ENCODE results near the gene SYNDIG1. TPM values are rescaled to one million over a fixed set of nuclear protein-coding genes. Genes with fewer than 3 reads are reported as not detected.

SYNDIG1 gene
- 1 to 10 TPM in 2 of 4 donors, under 1 TPM in 1, not detected in 1; 0.90 to 2.0 (median 1.9) TPM for polyA plus RNA-seq
- long read RNA-seq, donor 1, partial matches to known transcripts: 0 of 1 reads
- long read RNA-seq, donor 1, other reads (novel, unspliced or antisense): 0 of 1 reads
- long read RNA-seq, donor 2: 0 reads
- long read RNA-seq, donor 3, partial matches to known transcripts: 0 of 1 reads
- long read RNA-seq, donor 3, other reads (novel, unspliced or antisense): 0 of 1 reads
- long read RNA-seq, donor 4: 0 reads
- long read RNA-seq, donor 5: 0 reads
- long read RNA-seq, donor 6: 0 reads
- long read RNA-seq, donor 7, partial matches to known transcripts: 9 of 11 reads
- long read RNA-seq, donor 7, other reads (novel, unspliced or antisense): 0 of 11 reads
- long read RNA-seq, donor 8: 0 reads
- long read RNA-seq, donor 9: 0 reads
- long read RNA-seq, donor 10, partial matches to known transcripts: 0 of 1 reads
- long read RNA-seq, donor 10, other reads (novel, unspliced or antisense): 0 of 1 reads

DNA sequence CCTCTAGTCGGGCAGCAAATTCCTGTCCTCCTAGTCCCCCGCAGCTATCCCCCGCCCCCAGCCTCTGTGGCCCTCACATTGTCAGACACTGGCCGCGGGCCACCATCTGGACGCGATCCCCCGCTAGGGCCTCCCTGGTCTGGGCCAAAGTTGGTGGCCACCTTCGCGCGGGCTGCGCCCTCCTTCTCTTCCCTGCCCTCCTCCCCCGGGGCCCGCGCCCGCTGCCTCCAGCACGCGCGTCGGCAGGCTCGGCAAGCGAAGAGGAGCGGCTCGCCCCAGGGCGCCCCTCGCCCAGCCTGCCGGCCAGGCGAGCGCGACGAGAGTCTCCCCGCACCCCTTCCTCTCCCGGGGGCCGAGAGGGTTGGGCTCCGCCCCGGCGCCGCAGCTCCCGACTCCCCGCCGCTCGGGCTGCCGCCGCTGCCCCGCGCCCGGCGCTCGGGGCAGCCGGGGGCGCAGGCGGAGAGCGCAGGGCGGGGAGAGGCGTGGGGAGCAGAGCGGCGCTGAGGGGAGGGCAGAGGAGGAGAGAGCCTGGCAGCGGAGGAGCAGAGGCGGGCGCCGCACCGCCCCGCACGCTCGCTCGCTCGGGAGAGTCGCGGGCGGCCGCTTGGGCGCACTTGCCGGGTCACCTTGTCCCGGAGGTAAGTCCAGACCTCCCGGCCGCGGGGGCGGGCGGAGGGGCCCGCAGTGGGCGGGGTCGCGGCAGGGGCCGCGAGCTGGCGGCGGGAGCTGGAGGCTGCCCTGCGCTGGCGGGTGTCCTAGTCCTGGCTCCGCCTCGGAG, at the start of gene SYNDIG1:
SYNDIG1 (plus strand) TSS at position 514 of the 778 bp plus-strand sequence. CDS start 73,469 bp downstream, outside the sequence.
- DNase-seq: peak in 1 of 2 donors; percentile 60
- peaks cover 0 to 7% (median 0%) of the 10 kb centered on the region in 3 donors for H3K4me1 ChIP-seq (ENCODE audit: control insufficient read depth in 3 of 3, insufficient read depth in 2 of 3, low read depth in 1 of 3, low read length in 2 of 3)
- H3K9me3 ChIP-seq (ENCODE audit: control insufficient read depth in 2 of 2, insufficient read depth in 1 of 2, low read depth in 1 of 2, low read length in 1 of 2): no peaks in the 10 kb centered on the region
- peak within 1 kb of the TSS in 2 of 3 donors; percentile 16 to 35 for H3K4me3 ChIP-seq (ENCODE audit: low read depth in 1 of 3, low read length in 3 of 3)
- H3K36me3 ChIP-seq (ENCODE audit: control insufficient read depth in 3 of 3, insufficient read depth in 2 of 3, low read depth in 1 of 3, low read length in 3 of 3): no peaks in the 10 kb centered on the region
- WGBS, 3 donors: 1 to 5% (median 2%) methylated on average over 29 to 91 of the region's 91 CpGs
- H3K27ac ChIP-seq (ENCODE audit: low read depth in 1 of 3, low read length in 2 of 3): no peak within 1 kb of the TSS
- peaks cover 10 to 39% (median 13%) of the 10 kb centered on the region in 3 donors for H3K27me3 ChIP-seq (ENCODE audit: control insufficient read depth in 3 of 3, insufficient read depth in 3 of 3, low read length in 3 of 3)
- no peak for FAIRE-seq

DNA sequence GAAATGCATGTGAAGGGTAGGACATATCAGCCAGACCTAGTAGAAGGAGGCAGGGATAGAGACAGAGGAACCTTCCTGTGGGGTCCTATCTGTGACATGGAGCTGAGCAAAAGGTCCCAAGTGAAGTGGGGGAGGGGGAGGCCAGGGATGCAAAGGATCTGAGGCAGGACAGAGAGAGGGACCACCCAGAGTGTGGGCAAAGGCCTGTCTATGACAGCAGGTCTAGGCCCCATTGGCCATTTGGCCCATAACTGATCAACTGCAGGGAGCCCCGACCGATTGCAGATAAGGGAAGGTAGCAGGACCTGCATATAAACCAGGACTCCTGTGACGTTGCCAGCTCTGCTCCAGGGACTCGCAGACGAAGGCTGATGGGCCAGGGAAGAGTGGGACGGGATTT, 49.6 kb upstream of the SYNDIG1 start:
- H3K36me3 ChIP-seq (ENCODE audit: control insufficient read depth in 3 of 3, insufficient read depth in 2 of 3, low read depth in 1 of 3, low read length in 3 of 3): no peaks in the 10 kb centered on the region
- FAIRE-seq: no peak
- DNase-seq: no peak
- H3K4me1 ChIP-seq (ENCODE audit: control insufficient read depth in 3 of 3, insufficient read depth in 2 of 3, low read depth in 1 of 3, low read length in 2 of 3): no peaks in the 10 kb centered on the region
- H3K9me3 ChIP-seq (ENCODE audit: control insufficient read depth in 2 of 2, insufficient read depth in 1 of 2, low read depth in 1 of 2, low read length in 1 of 2): peaks cover 0 to 16% of the 10 kb centered on the region in 2 donors
- H3K27ac ChIP-seq (ENCODE audit: low read depth in 1 of 3, low read length in 2 of 3): no peak overlapping the region
- 80 to 87% (median 85%) methylated on average over 6 of the region's 6 CpGs for WGBS, 3 donors
- H3K4me3 ChIP-seq (ENCODE audit: low read depth in 1 of 3, low read length in 3 of 3): no peak overlapping the region
- no peaks in the 10 kb centered on the region for H3K27me3 ChIP-seq (ENCODE audit: control insufficient read depth in 3 of 3, insufficient read depth in 3 of 3, low read length in 3 of 3)

GRCh38 chr20:24420567-24420966, 48.9 kb upstream of the SYNDIG1 start:
- 77 to 81% (median 78%) methylated on average over 4 of the region's 4 CpGs for WGBS, 3 donors
- Histone ChIP-seq H3K4me1 (ENCODE audit: control insufficient read depth in 3 of 3, insufficient read depth in 2 of 3, low read depth in 1 of 3, low read length in 2 of 3) (no peaks in the 10 kb centered on the region), H3K27ac (ENCODE audit: low read depth in 1 of 3, low read length in 2 of 3) (no peak overlapping the region), H3K36me3 (ENCODE audit: control insufficient read depth in 3 of 3, insufficient read depth in 2 of 3, low read depth in 1 of 3, low read length in 3 of 3) (no peaks in the 10 kb centered on the region), H3K9me3 (ENCODE audit: control insufficient read depth in 2 of 2, insufficient read depth in 1 of 2, low read depth in 1 of 2, low read length in 1 of 2) (peaks cover 0 to 11% of the 10 kb centered on the region in 2 donors), H3K27me3 (ENCODE audit: control insufficient read depth in 3 of 3, insufficient read depth in 3 of 3, low read length in 3 of 3) (no peaks in the 10 kb centered on the region), H3K4me3 (ENCODE audit: low read depth in 1 of 3, low read length in 3 of 3) (no peak overlapping the region)
- DNase-seq: no peak
- no peak for FAIRE-seq

- DNase-seq: no peak
- no peak overlapping the region for H3K4me3 ChIP-seq (ENCODE audit: low read depth in 1 of 3, low read length in 3 of 3)
- WGBS, 3 donors: 79 to 88% (median 82%) methylated on average over 9 of the region's 9 CpGs
- no peaks in the 10 kb centered on the region for H3K36me3 ChIP-seq (ENCODE audit: control insufficient read depth in 3 of 3, insufficient read depth in 2 of 3, low read depth in 1 of 3, low read length in 3 of 3)
- no peak overlapping the region for H3K27ac ChIP-seq (ENCODE audit: low read depth in 1 of 3, low read length in 2 of 3)
- H3K27me3 ChIP-seq (ENCODE audit: control insufficient read depth in 3 of 3, insufficient read depth in 3 of 3, low read length in 3 of 3): no peaks in the 10 kb centered on the region
- peaks cover 0 to 7% of the 10 kb centered on the region in 2 donors for H3K9me3 ChIP-seq (ENCODE audit: control insufficient read depth in 2 of 2, insufficient read depth in 1 of 2, low read depth in 1 of 2, low read length in 1 of 2)
- no peak for FAIRE-seq
- no peaks in the 10 kb centered on the region for H3K4me1 ChIP-seq (ENCODE audit: control insufficient read depth in 3 of 3, insufficient read depth in 2 of 3, low read depth in 1 of 3, low read length in 2 of 3)
Observed at GRCh38 chr20:24421071-24421470, 48.4 kb upstream of the SYNDIG1 start.

- FAIRE-seq: no peak
- Histone ChIP-seq H3K27me3 (ENCODE audit: control insufficient read depth in 3 of 3, insufficient read depth in 3 of 3, low read length in 3 of 3) (no peaks in the 10 kb centered on the region), H3K36me3 (ENCODE audit: control insufficient read depth in 3 of 3, insufficient read depth in 2 of 3, low read depth in 1 of 3, low read length in 3 of 3) (no peaks in the 10 kb centered on the region), H3K9me3 (ENCODE audit: control insufficient read depth in 2 of 2, insufficient read depth in 1 of 2, low read depth in 1 of 2, low read length in 1 of 2) (no peaks in the 10 kb centered on the region), H3K27ac (ENCODE audit: low read depth in 1 of 3, low read length in 2 of 3) (no peak overlapping the region), H3K4me1 (ENCODE audit: control insufficient read depth in 3 of 3, insufficient read depth in 2 of 3, low read depth in 1 of 3, low read length in 2 of 3) (no peaks in the 10 kb centered on the region), H3K4me3 (ENCODE audit: low read depth in 1 of 3, low read length in 3 of 3) (no peak overlapping the region)
- DNase-seq: no peak
- WGBS, 3 donors: 89 to 93% (median 91%) methylated on average over 14 of the region's 14 CpGs
Observed at GRCh38 chr20:24422091-24422760, 47.2 kb upstream of the SYNDIG1 start.

GRCh38 chr20:24423390-24424313, 45.8 kb upstream of the SYNDIG1 start:
- WGBS, 3 donors: 70 to 75% (median 74%) methylated on average over 11 of the region's 11 CpGs
- FAIRE-seq (no peak), DNase-seq (no peak)
- H3K4me3 ChIP-seq (ENCODE audit: low read depth in 1 of 3, low read length in 3 of 3): no peak overlapping the region
- H3K27me3 ChIP-seq (ENCODE audit: control insufficient read depth in 3 of 3, insufficient read depth in 3 of 3, low read length in 3 of 3): no peaks in the 10 kb centered on the region
- no peaks in the 10 kb centered on the region for H3K4me1 ChIP-seq (ENCODE audit: control insufficient read depth in 3 of 3, insufficient read depth in 2 of 3, low read depth in 1 of 3, low read length in 2 of 3)
- H3K9me3 ChIP-seq (ENCODE audit: control insufficient read depth in 2 of 2, insufficient read depth in 1 of 2, low read depth in 1 of 2, low read length in 1 of 2): no peaks in the 10 kb centered on the region
- H3K27ac ChIP-seq (ENCODE audit: low read depth in 1 of 3, low read length in 2 of 3): no peak overlapping the region
- no peaks in the 10 kb centered on the region for H3K36me3 ChIP-seq (ENCODE audit: control insufficient read depth in 3 of 3, insufficient read depth in 2 of 3, low read depth in 1 of 3, low read length in 3 of 3)

DNA sequence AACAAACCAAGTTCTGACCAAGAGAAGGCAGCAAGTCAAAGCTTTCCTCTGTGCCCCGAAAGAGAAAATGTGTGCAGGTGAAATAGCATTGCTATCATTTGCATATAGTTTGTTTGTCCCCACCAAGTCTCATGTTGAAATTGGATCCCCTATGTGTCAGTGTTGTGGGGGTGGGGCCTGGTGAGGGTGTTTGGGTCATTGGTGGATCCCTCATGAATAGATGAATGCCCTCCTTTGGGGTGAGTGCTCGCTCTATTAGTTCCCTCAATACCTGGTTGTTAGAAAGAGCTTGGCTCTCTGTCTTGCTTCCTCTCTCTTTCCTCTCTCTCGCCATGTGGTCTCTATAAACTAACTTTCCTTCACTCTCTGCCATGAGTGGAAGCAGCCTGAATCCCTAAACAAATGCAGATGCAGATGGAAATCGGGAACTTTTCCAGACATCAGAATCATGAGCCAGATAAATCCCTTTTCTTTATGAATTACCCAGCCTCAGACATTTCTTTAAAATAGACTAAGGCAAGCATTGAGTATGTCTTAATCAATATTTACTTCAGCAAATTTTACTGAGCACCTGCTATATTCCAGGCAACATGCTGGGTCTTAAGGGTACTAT, 43.8 kb upstream of the SYNDIG1 start:
- Histone ChIP-seq H3K27ac (ENCODE audit: low read depth in 1 of 3, low read length in 2 of 3) (no peak overlapping the region), H3K36me3 (ENCODE audit: control insufficient read depth in 3 of 3, insufficient read depth in 2 of 3, low read depth in 1 of 3, low read length in 3 of 3) (no peaks in the 10 kb centered on the region), H3K4me3 (ENCODE audit: low read depth in 1 of 3, low read length in 3 of 3) (no peak overlapping the region), H3K9me3 (ENCODE audit: control insufficient read depth in 2 of 2, insufficient read depth in 1 of 2, low read depth in 1 of 2, low read length in 1 of 2) (no peaks in the 10 kb centered on the region), H3K27me3 (ENCODE audit: control insufficient read depth in 3 of 3, insufficient read depth in 3 of 3, low read length in 3 of 3) (no peaks in the 10 kb centered on the region), H3K4me1 (ENCODE audit: control insufficient read depth in 3 of 3, insufficient read depth in 2 of 3, low read depth in 1 of 3, low read length in 2 of 3) (no peaks in the 10 kb centered on the region)
- 59 to 92% (median 67%) methylated on average over 4 of the region's 4 CpGs for WGBS, 3 donors
- DNase-seq (no peak), FAIRE-seq (no peak)

Measured in small intestine (tissue), 16 donors.